Liver (tissue), 9 donors: ENCODE data around the gene RANBP3. TPM values are rescaled to one million over a fixed set of nuclear protein-coding genes. Genes with fewer than 3 reads are reported as not detected.
"Not testable (repeated sequence)": the region's sequence is repeated elsewhere in the genome, so short reads cannot be mapped to it uniquely, and the experiment has no call there.

ENCODE experiments used
- DNase-seq: peaks from one replicate; pipeline ENCODE4 v3.0.0-alpha.2; 2017; ENCODE audit warnings: low spot score
- H3K27ac ChIP-seq, 2 donors: one replicate each; pipeline ENCODE4 v1.7.0; 2013; ENCODE audit warnings: inconsistent platforms in 2 of 2, low read length in 2 of 2, control low read depth in 1 of 2, low read depth in 1 of 2, mild to moderate bottlenecking in 1 of 2
- H3K27me3 ChIP-seq, 4 donors: one replicate each; pipeline versions ENCODE4 v1.6.1 to v1.7.0; 2013; ENCODE audit warnings: low read length in 3 of 4, inconsistent platforms in 1 of 4, mild to moderate bottlenecking in 1 of 4, moderate library complexity in 1 of 4; ENCODE audit not compliant: control insufficient read depth in 4 of 4, insufficient read depth in 4 of 4
- H3K36me3 ChIP-seq, 4 donors: one replicate each; pipeline versions ENCODE4 v1.6.1 to v1.7.0; 2013; ENCODE audit warnings: low read length in 3 of 4, mild to moderate bottlenecking in 3 of 4, low read depth in 1 of 4, moderate library complexity in 1 of 4; ENCODE audit not compliant: control insufficient read depth in 4 of 4, insufficient read depth in 3 of 4
- H3K4me1 ChIP-seq, 4 donors: one replicate each; pipeline versions ENCODE4 v1.6.1 to v1.7.0; 2013; ENCODE audit warnings: low read length in 3 of 4, mild to moderate bottlenecking in 3 of 4, moderate library complexity in 1 of 4; ENCODE audit not compliant: control insufficient read depth in 4 of 4, insufficient read depth in 4 of 4
- H3K4me3 ChIP-seq, 3 donors: one replicate each; pipeline versions ENCODE4 v1.6.1 to v1.7.0; 2013; ENCODE audit warnings: low read length in 3 of 3, control low read depth in 1 of 3, low read depth in 1 of 3, mild to moderate bottlenecking in 1 of 3
- H3K9ac ChIP-seq, 2 donors: one replicate each; pipeline ENCODE4 v1.7.0; 2013; ENCODE audit warnings: low read length in 2 of 2, mild to moderate bottlenecking in 2 of 2, moderate library complexity in 2 of 2, control low read depth in 1 of 2, low read depth in 1 of 2
- H3K9me3 ChIP-seq, 4 donors: one replicate each; pipeline versions ENCODE4 v1.6.1 to v1.7.0; 2013; ENCODE audit warnings: low read length in 3 of 4; ENCODE audit not compliant: control insufficient read depth in 4 of 4
- EGR1 ChIP-seq, 2 donors: IDR thresholded peaks; 2 replicates each; pipeline ENCODE4 v1.6.1; 2016 to 2018; ENCODE audit warnings: antibody characterized with exemption in 2 of 2, low read depth in 2 of 2
- FOXA1 ChIP-seq: IDR thresholded peaks from 2 replicates; pipeline ENCODE4 v1.6.1; 2016; ENCODE audit warnings: antibody characterized with exemption
- GABPA ChIP-seq, 2 donors: IDR thresholded peaks in 1 of 2; conservative IDR thresholded peaks in 1 of 2; 2 replicates each; pipeline ENCODE4 v1.6.1; 2016; ENCODE audit warnings: antibody characterized with exemption in 2 of 2, mild to moderate bottlenecking in 1 of 2, moderate library complexity in 1 of 2
- HNF4A ChIP-seq, 2 donors: conservative IDR thresholded peaks; 2 replicates each; pipeline ENCODE4 v1.6.1; 2016; ENCODE audit warnings: antibody characterized with exemption in 2 of 2, mild to moderate bottlenecking in 2 of 2
- HNF4G ChIP-seq: IDR thresholded peaks from 2 replicates; pipeline ENCODE4 v1.6.1; 2016; ENCODE audit warnings: antibody characterized with exemption
- JUND ChIP-seq, 2 donors: IDR thresholded peaks; 2 replicates each; pipeline ENCODE4 v1.6.1; 2016; ENCODE audit warnings: antibody characterized with exemption in 2 of 2
- NR2F2 ChIP-seq: IDR thresholded peaks from 2 replicates; pipeline ENCODE4 v1.6.1; 2016; ENCODE audit warnings: antibody characterized with exemption
- RAD21 ChIP-seq, 2 donors: IDR thresholded peaks; 2 replicates each; pipeline ENCODE4 v1.6.1; 2016; ENCODE audit warnings: antibody characterized with exemption in 2 of 2, mild to moderate bottlenecking in 2 of 2
- RXRA ChIP-seq, 2 donors: IDR thresholded peaks; 2 replicates each; pipeline ENCODE4 v1.6.1; 2017 to 2018; ENCODE audit warnings: antibody characterized with exemption in 2 of 2, mild to moderate bottlenecking in 1 of 2
- SP1 ChIP-seq: IDR thresholded peaks from 2 replicates; pipeline ENCODE4 v1.6.1; 2018; ENCODE audit warnings: antibody characterized with exemption, mild to moderate bottlenecking
- TAF1 ChIP-seq: conservative IDR thresholded peaks from 2 replicates; pipeline ENCODE4 v1.6.1; 2016; ENCODE audit warnings: antibody characterized with exemption, mild to moderate bottlenecking
- YY1 ChIP-seq: IDR thresholded peaks from 2 replicates; pipeline ENCODE4 v1.6.1; 2016; ENCODE audit warnings: antibody characterized with exemption, mild to moderate bottlenecking
- WGBS: extraction: QIAGEN DNeasy Blood & Tissue Kit; methylation state at CpG from one replicate; pipeline ENCODE4 v1.1.7; 2013; 5-methylcytosine and 5-hydroxymethylcytosine counted together
- polyA plus RNA-seq, 2 donors: library from polyadenylated mRNA; stranded (reverse) in 1 of 2; unstranded in 1 of 2; fragments of 200-250 nt in 1 of 2; fragments of >200 nt in 1 of 2; fragmentation: Nextera tagmentation in 1 of 2; extraction: Ambion mirVana in 1 of 2; gene quantifications; one replicate each; pipeline versions ENCODE4 v1.2.1 to v1.2.3, GENCODE V29; 2013 to 2015
- total RNA-seq, 2 donors: library from RNA; depleted of rRNA; stranded (reverse); fragments of >200 nt; gene quantifications; one replicate each; pipeline ENCODE4 v1.2.3, GENCODE V29; 2014
- TF ChIP-seq, protein P1 (sequence below): fragments of 150-350 bp; IDR thresholded peaks from 2 replicates; pipeline ENCODE4 v1.5.1; 2017; ENCODE audit warnings: improper control_type of control experiment, low read depth, low read length; ENCODE audit not compliant: missing input control
- TF ChIP-seq, protein P2 (sequence below): IDR thresholded peaks from 2 replicates; pipeline ENCODE4 v1.6.1; 2016; ENCODE audit warnings: antibody characterized with exemption
- TF ChIP-seq, protein P3 (sequence below): IDR thresholded peaks from 2 replicates; pipeline ENCODE4 v1.6.1; 2016; ENCODE audit warnings: antibody characterized with exemption
- donor health status: healthy.
- donor health status: healthy.
- donor health status: healthy.
- donor health status: healthy.
- donor health status: healthy.

Gene RANBP3
- total and polyA plus RNA-seq, 4 donors, result 10.0 to 23.3 (median 20.7) TPM

DNA sequence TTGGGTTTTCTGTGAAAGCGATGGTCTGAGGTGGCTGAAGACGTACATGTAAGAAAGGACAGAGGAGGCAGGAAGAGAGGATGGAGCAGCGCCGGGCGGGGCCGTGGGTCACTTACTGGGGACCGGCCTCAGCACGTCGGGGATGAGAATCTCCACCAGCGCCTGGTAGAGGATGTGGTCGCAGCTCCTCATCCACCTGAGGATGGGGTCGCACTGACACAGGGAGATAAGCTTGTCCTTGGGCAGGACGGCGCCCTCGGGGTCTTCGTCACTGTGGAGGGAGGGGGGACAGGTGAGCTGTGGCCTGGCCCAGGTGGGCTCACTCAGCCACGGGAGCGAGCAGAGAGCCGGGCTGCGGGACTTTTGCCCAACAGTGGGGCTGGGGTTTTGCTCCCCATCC lies 29.0 kb upstream of the RANBP3 start:
- H3K27ac ChIP-seq, result no peak overlapping the region
- H3K36me3 ChIP-seq, result no peaks in the 10 kb centered on the region
- DNase-seq, result no peak
- WGBS, result 95% methylated on average over 20 of the region's 20 CpGs
- no peak overlapping the region for H3K4me3 ChIP-seq
- no peaks in the 10 kb centered on the region for H3K9me3 ChIP-seq
- no peaks in the 10 kb centered on the region for H3K4me1 ChIP-seq
- H3K9ac ChIP-seq, result no peak overlapping the region
- no peaks in the 10 kb centered on the region for H3K27me3 ChIP-seq
- TF ChIP-seq HNF4G, result no peak
- TF ChIP-seq, protein P1, sequence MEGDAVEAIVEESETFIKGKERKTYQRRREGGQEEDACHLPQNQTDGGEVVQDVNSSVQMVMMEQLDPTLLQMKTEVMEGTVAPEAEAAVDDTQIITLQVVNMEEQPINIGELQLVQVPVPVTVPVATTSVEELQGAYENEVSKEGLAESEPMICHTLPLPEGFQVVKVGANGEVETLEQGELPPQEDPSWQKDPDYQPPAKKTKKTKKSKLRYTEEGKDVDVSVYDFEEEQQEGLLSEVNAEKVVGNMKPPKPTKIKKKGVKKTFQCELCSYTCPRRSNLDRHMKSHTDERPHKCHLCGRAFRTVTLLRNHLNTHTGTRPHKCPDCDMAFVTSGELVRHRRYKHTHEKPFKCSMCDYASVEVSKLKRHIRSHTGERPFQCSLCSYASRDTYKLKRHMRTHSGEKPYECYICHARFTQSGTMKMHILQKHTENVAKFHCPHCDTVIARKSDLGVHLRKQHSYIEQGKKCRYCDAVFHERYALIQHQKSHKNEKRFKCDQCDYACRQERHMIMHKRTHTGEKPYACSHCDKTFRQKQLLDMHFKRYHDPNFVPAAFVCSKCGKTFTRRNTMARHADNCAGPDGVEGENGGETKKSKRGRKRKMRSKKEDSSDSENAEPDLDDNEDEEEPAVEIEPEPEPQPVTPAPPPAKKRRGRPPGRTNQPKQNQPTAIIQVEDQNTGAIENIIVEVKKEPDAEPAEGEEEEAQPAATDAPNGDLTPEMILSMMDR, result no peak
- TF ChIP-seq RXRA (IDR thresholded peaks at IDR 0.05), result no peak
- TF ChIP-seq, protein P2, sequence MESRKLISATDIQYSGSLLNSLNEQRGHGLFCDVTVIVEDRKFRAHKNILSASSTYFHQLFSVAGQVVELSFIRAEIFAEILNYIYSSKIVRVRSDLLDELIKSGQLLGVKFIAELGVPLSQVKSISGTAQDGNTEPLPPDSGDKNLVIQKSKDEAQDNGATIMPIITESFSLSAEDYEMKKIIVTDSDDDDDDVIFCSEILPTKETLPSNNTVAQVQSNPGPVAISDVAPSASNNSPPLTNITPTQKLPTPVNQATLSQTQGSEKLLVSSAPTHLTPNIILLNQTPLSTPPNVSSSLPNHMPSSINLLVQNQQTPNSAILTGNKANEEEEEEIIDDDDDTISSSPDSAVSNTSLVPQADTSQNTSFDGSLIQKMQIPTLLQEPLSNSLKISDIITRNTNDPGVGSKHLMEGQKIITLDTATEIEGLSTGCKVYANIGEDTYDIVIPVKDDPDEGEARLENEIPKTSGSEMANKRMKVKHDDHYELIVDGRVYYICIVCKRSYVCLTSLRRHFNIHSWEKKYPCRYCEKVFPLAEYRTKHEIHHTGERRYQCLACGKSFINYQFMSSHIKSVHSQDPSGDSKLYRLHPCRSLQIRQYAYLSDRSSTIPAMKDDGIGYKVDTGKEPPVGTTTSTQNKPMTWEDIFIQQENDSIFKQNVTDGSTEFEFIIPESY, result no peak
- TF ChIP-seq, protein P3, sequence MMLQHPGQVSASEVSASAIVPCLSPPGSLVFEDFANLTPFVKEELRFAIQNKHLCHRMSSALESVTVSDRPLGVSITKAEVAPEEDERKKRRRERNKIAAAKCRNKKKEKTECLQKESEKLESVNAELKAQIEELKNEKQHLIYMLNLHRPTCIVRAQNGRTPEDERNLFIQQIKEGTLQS, result no peak

DNA sequence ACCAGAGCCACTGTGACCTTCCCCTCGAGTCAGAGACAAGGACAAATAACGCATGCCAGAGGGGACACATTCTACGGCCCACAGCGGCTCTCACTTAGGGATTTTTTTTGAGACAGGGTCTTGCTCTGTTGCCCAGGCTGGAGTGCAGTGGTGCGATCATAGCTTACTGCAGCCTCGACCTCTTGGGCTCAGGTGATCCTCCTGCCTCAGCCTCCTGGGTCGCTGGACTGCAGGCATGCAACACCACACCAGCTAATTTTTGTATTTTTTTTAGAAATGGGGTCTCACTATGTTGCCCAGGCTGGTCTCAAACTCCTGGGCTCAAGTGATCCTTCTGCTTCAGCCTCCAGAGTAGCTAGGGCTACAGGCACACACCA lies 28.1 kb upstream of the RANBP3 start:
- DNase-seq, H3K36me3 ChIP-seq, H3K27me3 ChIP-seq, H3K27ac ChIP-seq, H3K9me3 ChIP-seq, H3K4me3 ChIP-seq, H3K9ac ChIP-seq, H3K4me1 ChIP-seq: not testable (repeated sequence)
- 96% methylated on average over 7 of the region's 7 CpGs for WGBS

DNA sequence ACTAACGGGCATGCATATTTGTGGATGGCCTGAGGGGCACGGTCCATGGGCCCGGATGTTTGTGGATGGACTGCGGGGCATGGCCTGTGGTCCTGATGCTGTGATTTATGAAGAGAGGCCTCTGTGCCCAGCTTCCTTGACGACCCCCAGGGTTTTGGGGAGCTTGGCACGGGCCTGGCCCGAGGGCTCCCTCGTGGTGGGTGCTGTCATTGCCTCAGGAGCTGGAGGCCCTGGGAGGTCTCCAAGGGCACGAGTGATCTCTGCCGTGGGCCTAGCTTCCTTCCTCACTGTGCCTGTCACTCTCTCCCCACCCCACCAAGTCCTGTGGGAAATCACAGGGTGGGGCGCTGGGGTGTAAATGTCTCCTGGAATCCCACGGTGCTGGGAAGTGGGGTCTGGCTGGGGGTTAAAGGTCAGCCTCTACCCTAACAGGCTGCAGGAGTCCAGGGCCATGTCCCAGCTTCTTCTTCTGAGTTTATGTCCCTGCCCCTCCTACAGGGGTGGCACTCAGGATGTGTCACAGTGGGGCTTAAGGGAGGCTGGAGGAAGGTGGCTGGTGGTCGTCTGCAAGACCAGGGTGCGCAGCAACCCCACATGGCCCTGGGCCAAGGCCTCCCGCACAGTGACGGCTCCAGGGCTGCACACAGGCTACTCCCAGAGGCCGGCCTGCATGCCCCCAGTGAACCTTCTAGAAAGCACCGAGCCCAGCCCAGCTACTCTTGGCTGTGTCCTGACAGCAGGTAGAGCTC lies 27.6 kb upstream of the RANBP3 start:
- H3K27ac ChIP-seq, result no peak overlapping the region
- 91% methylated on average over 18 of the region's 18 CpGs for WGBS
- no peak overlapping the region for H3K4me3 ChIP-seq
- no peak overlapping the region for H3K9ac ChIP-seq
- DNase-seq, result no peak
- no peaks in the 10 kb centered on the region for H3K4me1 ChIP-seq
- H3K27me3 ChIP-seq, result no peaks in the 10 kb centered on the region
- H3K9me3 ChIP-seq, result no peaks in the 10 kb centered on the region
- no peaks in the 10 kb centered on the region for H3K36me3 ChIP-seq
- no peak for TF ChIP-seq RAD21 (IDR thresholded peaks at IDR 0.05)
- TF ChIP-seq HNF4G, result no peak
- no peak for TF ChIP-seq EGR1 (IDR thresholded peaks at IDR 0.05; ENCODE audit: low read depth in 2 of 2)
- TF ChIP-seq, protein P1, result no peak
- no peak for TF ChIP-seq TAF1
- TF ChIP-seq, protein P3, result no peak
- TF ChIP-seq RXRA (IDR thresholded peaks at IDR 0.05), result no peak
- no peak for TF ChIP-seq HNF4A (conservative IDR thresholded peaks at IDR 0.05)
- no peak for TF ChIP-seq GABPA (IDR thresholded peaks at IDR 0.05 in 1 of 2, conservative IDR thresholded peaks at IDR 0.05 in 1 of 2)
- TF ChIP-seq NR2F2, result no peak
- TF ChIP-seq JUND (IDR thresholded peaks at IDR 0.05), result no peak
- TF ChIP-seq, protein P2, result no peak
- no peak for TF ChIP-seq SP1
- no peak for TF ChIP-seq FOXA1
- no peak for TF ChIP-seq YY1
